GM21723 (cell line): ENCODE results near the gene TPT1.
"Not testable (repeated sequence)": the region's sequence is repeated elsewhere in the genome, so short reads cannot be mapped to it uniquely, and the experiment has no call there.

Experiments
- ATAC-seq: cut with Tn5 transposase; IDR thresholded peaks from one replicate; pipeline ENCODE4 v1.9.1; 2021; ENCODE audit warnings: mild to moderate bottlenecking, moderate library complexity; ENCODE audit not compliant: unreplicated experiment

TPT1 gene

DNA sequence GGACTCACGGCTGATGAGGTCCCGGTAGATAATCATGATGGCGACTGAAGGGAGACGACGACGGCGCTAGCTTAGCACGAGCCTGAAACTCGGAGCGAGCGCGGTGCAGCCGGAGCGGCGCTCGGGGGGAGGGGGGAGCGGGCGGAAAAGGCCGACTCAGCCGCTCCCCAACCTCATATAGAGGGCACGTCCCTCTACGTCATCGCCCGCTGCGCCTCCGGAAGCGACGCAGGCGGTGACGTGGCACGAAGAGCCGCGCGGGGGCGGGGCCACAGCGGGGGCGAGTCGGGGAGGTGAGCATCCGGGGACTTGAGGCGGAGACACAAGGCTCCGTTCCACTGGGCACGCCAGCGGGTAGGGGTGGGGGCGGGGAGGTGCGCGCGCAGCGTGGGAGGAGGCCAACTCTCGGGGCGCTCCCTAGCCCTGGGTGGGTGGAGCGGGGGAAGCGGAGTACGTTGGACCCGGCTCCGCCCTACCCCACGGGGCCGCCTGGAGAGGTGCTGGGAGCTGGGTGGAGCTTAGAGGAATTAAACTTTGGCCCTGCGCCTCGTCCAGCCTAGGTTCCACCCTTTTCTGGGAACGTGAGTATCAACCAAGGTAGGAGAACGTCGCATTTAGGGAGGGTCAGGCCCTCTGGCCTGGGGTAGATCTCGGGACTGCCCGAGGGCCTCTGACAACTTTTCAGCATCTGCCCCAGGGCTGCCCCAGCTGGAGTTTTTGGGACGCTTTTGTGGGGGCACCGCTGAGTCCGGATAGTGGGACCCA lies at the start of gene TPT1:
TPT1 (minus strand) TSS at position 150 of the 765 bp plus-strand sequence; CDS start at position 36, 114 bp downstream.
- ATAC-seq: peak; percentile 89

DNA sequence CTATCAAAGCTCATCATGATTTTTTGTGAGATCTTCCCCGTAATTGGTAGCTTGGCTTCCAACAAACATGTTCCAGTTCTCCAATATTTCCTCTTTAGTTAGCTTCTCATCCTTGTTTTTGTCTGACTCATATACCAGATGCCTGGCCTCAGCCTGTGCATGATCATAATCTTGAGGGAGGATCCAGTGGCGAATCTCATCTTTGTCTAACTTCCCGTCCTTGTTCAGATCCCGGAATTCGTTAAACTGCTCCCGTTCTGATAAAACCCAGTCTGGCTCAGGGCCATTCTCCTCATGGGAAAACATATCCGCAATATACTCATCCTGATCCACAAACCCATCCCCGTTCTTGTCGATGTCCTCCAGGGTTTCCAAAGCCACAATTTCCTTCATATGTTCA lies 49.4 kb upstream of the TPT1 start:
- ATAC-seq: not testable (repeated sequence)

DNA sequence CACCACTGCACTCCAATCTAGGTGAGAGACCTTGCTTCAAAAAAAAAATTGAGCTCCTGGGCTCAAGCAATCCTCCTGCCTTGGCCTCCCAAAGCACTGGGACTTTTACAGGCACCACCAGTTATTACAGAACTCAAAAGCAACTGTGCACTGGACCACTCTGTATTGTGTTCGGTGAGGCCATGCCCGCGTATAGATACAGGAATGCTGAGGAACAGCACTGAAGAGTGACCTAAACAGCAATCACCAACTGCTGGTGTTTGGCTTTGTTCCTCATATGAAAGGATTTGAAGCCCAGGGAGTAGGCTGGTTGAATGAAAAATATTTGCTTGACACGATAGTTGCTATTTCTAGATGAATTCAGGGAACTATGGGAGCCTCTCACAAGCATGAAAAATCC lies 47.7 kb upstream of the TPT1 start:
- no peak for ATAC-seq

DNA sequence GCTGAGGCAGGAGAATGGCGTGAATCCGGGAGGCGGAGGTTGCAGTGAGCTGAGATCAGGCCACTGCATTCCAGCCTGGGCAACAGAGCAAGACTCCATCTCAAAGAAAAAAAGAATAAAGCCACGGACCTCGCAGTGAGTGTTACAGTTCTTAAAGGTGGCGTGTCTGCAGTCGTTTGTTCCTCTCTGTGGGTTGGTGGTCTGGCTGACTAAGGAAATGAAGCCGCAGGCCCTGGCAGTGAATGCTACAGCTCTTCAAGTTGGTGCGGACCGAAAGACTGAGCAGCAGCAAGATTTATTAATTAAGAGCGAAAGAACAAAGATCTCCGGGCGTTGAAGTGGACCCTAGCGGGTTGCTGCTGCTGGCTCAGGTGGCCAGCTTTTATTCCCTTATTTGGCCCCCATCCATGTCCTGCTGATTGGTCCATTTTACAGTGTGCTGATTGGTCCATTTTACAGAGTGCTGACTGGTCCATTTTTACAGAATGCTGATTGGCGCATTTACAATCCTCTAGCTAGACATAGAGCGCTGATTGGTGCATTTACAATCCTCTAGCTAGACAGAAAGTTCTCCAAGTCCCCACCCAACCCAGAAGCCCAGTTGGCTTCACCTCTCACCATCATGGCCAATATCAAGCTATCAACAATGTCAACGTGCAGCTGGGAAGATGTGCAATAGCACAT lies 46.1 kb upstream of the TPT1 start:
- not testable (repeated sequence) for ATAC-seq

DNA sequence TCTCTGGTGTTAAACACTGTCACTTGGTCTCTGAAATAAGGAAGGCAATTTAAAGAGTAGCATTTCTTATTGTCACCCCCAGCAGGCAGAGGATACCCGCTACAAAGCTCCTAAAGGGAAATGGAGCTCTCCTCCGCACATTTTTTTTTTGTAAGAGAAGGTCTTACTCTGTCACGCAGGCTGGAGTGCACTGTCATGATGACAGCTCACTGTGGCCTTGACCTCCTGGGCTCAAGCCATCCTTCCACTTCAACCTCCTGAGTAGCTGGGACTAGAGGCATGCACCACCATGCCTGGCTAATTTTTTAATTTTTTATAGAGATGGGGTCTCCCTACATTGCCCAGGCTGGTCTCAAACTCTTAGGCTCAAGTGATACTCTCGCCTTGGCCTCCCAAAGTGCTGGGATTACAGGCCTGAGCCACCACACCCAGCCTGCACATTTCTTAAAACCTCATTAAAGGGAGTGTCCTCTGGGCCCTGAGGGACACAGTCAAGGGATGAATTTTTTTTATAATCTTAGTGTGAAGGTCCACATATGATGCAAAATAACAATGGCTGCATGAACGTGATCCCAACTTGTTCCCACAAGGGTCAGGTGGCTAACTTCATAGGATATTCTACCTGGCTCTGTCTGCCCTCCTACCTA lies 45.0 kb upstream of the TPT1 start:
- ATAC-seq: no peak

DNA sequence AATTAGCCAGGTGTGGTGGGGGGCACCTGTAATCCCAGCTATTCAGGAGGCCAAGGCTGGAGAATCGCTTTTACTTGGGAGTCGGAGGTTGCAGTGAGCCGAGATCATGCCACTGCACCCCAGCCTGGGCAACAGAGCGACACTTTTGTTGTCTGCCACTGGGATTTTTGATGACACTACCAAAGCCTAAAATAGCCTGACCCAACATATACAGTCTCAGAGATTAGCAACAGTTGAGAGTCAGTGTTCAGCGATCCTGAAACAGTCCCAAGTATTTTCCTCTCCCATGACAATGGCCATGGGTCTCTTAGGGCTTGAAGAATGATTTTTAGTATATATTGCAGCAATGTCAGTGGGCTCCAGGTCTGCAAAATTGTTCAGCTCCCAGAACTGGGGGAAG lies 44.3 kb upstream of the TPT1 start:
- no peak for ATAC-seq

DNA sequence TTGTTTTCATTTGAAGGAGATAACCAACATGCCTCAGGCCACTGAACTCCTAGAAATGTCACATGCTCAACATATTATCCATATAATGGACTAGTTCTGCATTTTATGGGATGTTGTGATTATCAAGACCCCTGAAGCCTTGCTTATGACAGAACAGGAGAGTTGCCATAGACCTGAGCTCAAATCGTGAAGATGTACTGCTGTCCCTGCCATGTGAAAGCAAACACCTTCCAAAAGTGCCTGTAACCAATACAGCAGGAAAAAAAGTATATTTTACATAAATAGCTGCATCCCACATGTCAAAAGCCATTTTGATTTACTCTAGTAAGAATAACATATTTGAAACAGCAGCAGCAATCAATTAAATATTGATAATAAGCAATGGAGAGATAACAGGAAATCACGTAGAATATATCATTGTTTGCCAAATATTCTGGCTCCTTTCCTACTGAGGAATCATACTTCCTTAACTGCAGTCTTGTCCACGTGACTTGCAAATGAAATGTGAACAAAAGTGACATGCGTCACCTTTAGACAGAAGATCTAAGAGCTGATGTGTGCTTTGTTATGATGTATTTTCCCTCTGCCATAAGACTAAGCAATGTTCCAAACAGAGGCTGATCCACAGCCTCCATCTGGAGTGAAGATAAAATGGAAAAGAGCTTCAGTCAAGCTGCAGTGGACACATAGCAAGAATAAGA lies 43.6 kb upstream of the TPT1 start:
- no peak for ATAC-seq

DNA sequence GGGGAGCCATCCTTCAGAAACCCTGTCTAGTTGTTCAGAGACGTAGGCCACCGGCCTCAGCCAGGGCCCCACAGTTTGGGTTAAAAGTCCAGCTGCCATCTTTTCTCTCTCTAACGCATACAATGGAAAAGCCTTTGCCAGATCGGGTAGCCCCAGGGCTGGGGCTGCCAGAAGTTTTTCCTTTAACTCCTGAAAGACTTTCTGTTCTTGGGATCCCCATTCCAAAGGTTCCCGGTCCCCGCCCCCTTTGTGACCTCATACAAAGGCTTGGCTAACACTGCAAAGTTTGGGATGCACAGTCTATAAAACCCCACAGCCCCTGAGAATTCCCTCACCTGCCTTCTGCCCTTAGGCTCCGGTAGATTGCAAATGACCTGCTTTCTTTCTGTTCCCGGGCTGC lies 41.8 kb upstream of the TPT1 start:
- ATAC-seq: not testable (repeated sequence)

DNA sequence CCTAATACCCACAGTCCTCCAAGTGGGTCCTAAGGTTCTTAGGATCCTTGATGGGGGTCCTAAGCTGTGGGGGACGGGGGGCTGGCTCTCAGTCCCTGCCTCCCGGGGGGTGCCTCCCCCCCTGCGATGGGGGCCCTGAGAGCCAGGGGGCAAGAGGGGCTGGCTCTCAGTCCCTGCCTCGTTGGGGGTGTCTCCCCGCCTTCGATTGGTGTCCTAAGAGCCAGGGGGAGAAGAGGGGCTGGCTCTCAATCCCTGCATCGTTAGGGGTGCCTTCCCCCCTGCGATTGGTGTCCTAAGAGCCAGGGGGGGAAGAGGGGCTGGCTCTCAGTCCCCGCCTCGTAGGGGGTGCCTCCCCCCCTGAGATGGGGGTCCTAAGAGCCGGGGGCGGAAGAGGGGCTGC lies 40.2 kb upstream of the TPT1 start:
- no peak for ATAC-seq

DNA sequence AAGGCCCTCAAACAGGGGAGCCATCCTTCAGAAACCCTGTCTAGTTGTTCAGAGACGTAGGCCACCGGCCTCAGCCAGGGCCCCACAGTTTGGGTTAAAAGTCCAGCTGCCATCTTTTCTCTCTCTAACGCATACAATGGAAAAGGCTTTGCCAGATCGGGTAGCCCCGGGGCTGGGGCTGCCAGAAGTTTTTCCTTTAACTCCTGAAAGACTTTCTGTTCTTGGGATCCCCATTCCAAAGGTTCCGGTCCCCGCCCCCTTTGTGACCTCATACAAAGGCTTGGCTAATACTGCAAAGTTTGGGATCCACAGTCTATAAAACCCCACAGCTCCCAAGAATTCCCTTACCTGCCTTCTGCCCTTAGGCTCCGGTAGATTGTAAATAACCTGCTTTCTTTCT lies 39.7 kb upstream of the TPT1 start:
- ATAC-seq: not testable (repeated sequence)

DNA sequence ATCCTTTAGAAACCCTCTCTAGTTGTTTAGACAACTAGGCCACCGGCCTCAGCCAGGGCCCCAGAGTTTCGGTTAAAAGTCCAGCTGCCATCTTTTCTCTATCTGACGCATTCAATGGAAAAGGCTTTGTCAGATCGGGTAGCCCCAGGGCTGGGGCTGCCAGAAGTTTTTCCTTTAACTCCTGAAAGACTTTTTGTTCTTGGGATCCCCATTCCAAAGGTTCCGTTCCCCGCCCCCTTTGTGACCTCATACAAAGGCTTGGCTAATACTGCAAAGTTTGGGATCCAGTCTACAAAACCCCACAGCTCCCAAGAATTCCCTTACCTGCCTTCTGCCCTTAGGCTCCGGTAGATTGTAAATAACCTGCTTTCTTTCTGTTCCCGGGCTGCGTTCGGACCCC lies 38.5 kb upstream of the TPT1 start:
- ATAC-seq: not testable (repeated sequence)

DNA sequence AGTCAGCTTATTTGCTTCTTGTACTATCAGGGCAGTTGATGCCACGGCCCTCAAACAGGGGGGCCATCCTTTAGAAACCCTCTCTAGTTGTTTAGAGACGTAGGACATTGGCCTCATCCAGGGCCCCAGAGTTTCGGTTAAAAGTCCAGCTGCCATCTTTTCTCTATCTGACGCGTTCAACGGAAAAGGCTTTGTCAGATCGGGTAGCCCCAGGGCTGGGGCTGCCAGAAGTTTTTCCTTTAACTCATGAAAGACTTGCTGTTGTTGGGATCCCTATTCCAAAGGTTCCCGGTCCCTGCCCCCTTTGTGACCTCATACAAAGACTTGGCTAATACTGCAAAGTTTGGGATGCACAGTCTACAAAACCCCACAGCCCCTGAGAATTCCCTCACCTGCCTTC lies 37.8 kb upstream of the TPT1 start:
- ATAC-seq: not testable (repeated sequence)

DNA sequence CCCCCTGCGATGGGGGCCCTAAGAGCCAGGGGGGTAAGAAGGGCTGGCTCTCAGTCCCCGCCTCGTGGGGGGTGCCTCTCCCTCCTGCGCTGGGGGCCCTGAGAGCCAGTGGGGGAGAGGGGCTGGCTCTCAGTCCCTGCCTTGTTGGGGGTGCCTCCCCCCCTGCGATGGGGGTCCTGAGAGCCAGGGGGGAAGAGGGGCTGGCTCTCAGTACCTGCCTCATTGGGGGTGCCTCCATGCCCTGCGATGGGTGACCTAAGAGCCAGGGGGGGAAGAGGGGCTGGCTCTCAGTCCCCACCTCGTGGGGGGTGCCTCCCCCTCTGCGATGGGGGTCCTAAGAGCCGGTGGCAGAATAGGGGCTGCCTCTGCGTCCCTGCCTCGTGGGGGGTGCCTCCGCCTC lies 36.3 kb upstream of the TPT1 start:
- not testable (repeated sequence) for ATAC-seq

DNA sequence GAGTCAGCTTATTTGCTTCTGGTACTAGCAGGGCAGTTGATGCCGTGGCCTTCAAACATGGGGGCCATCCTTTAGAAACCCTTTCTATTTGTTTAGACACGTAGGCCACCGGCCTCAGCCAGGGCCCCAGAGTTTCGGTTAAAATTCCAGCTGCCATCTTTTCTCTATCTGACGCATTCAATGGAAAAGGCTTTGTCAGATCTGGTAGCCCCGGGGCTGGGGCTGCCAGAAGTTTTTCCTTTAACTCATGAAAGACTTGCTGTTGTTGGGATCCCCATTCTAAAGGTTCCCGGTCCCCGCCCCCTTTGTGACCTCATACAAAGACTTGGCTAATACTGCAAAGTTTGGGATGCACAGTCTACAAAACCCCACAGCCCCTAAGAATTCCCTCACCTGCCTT lies 35.7 kb upstream of the TPT1 start:
- not testable (repeated sequence) for ATAC-seq

DNA sequence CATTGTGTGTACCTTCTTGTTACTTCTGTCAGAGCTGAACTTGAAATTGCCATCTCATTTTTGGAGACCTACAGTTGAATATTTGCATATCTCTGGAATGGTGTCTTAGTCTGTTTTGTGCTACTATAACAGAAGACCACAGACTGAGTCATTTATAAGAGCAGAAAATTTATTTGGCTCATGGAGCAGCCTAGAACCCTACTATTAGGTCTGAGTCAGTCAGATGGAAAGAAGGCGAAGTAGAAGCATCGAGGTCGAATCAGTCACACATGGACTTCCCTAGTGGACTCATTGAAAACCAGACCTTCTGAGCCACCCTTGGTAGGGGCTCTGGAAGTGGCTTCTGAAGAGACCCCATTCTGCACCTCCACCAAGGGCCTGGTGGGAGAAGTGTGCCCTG lies 33.9 kb upstream of the TPT1 start:
- no peak for ATAC-seq

DNA sequence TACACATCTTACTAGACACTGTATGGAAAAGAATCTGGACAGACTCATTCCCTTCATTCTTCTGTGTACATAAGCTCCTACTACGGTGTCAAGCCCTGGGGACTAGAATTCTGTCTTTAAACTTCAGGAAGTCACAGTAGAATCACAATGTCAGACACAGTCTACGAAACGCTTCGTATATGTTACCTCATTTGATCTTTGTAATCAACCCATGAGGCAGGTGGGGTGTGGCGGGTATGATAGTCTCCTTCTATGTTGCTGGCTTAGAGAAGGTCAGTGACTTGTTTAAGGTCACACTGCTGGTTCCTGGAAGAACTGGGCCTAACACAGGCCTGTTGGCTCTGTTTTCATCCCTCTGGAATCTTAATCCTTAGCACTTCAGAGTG lies 32.2 kb upstream of the TPT1 start:
- no peak for ATAC-seq

DNA sequence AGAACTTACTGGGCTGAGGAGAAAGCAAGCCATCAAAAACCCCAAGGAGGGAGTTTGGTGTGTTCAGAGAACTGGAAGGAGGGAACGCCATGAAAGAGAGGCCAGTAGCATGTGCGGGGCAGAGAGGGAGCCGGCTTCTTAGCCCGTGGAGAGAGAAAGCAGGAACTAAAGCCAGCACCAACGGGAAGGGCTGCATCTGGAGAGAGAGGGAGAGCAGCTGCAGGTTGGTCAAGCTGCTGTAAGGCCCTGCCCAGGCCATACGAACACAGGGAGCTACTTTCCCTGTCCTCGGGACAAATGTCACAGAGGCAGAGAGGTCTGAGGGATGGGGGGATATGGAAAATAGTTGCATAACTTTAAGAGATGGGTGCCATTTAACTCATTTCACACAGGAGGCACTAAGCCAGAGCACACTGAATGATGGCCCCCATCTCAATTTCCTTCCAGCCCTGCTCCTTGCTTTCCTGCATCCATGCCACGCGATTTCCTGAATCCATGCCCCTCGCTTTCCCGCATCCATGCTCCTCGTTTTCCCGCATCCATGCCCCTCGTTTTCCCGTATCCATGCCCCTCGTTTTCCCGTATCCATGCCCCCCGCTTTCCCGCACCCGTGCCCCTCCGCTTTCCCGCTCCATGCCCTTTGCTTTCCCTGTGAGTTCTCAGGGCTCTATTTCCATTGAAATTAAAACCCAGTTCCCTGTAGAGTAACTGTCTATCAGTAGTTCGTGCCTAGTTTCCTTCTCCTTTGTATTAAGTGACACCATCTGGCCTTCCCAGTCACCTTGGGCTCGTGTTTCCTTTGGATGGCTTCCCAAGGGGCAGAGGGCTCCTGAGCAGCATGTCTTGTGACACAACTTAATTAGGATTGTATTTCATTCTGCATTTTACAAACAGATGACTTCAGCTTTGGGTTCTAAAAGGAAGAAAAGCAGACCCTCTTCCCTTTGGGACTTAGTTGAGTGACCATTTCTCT lies 31.5 kb upstream of the TPT1 start:
- ATAC-seq: no peak

DNA sequence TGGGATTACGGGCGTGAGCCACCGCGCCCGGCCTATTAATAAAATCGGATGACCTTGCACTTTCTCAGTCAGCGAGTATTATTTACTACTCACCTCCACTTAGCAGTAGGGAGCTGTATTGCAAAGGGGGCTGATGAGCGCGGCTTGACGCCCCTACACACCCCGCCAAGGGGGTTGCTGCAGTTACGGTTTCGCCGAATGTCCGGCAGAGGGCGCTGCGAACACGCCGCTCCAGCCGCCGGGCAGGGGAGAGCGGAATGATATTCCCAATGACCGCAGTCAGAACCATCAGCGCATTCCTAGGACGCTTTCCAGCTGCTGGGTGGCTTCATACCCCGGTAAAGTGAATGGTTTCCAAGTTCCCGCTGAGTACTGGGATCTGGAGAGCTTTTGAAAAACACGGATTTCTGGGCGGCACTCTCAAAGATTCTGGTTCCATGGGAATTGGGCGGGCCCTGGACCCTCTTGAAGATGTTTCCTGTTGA lies 30.0 kb upstream of the TPT1 start:
- no peak for ATAC-seq

DNA sequence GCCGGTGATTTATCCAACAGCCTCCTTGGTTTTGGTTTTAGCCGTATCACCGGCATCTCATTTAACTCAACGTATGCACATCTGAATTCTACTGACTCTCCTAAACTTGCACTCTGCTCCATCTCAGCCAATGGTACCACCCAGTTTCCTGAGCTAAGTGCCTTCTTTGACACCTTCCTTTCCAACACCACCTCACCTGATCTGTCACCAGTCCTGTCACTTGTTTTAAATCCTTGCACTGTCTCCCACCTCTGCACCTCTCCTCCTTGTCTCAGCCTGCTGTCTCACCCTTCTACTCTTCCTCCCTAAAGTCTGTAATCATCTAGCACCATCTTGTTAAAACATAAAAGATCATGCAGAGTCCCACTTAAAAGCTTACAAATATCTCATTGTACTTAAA lies 28.1 kb upstream of the TPT1 start:
- no peak for ATAC-seq

DNA sequence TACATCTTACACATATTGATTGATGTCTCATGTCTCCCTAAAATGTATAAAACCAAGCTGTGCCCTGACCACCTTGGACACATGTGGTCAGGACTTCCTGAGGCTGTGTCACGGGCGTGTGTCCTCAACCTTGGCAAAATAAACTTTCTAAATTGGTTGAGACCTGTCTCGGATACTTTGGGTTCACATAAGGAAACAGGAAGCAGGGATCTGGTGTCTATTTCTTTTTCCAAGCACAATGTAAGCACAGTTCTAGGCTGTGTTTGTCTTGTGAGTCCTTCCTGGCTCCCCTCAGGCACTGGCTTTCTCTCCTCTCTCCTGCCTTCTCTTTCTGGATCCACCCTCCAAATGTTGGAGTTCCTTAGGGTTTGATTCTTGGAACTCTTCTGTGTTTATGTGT lies 27.6 kb upstream of the TPT1 start:
- ATAC-seq: no peak
